H1 (cell line): ENCODE measurements around the gene LPCAT1. TPM values are rescaled to one million over a fixed set of nuclear protein-coding genes. Genes with fewer than 3 reads are reported as not detected.

Experiments used
- CTCF ChIA-PET: fragments of 300-600 bp; sonication (Branson Sonifier 250); formaldehyde crosslinking; loops from one replicate; lab custom pipeline; 2021; ENCODE audit not compliant: partially characterized antibody; lab: Charles Lee
- POLR2A ChIA-PET: fragments of 300-600 bp; sonication (Branson Sonifier 250); formaldehyde crosslinking; loops from one replicate; lab custom pipeline; 2021; ENCODE audit warnings: inconsistent platforms; ENCODE audit not compliant: partially characterized antibody; lab: Charles Lee
- DNase-seq, 2 experiments: peaks; one replicate each; pipeline versions ENCODE4 v3.0.0 to v3.0.0-alpha.2; 2010 to 2022; ENCODE audit warnings: low spot score in 2 of 2, low read depth in 1 of 2, mixed read lengths in 1 of 2
- FAIRE-seq: peaks from 2 replicates; lab custom pipeline; 2011; peaks lifted over from hg19 to GRCh38; lab: Jason Lieb, UNC
- H2AFZ ChIP-seq: 2 replicates; pipeline ENCODE4 v1.8.1; 2012; ENCODE audit warnings: low read length, inconsistent platforms
- H2AK5ac ChIP-seq: 2 replicates; pipeline ENCODE4 v1.6.1; 2013; ENCODE audit warnings: low read depth, low read length
- H2BK120ac ChIP-seq: replicated peaks from 2 replicates; pipeline ENCODE3; 2013; ENCODE audit warnings: low read depth, low read length, inconsistent platforms
- H2BK12ac ChIP-seq: 2 replicates; pipeline ENCODE4 v1.6.1; 2013; ENCODE audit warnings: low read depth, low read length
- H2BK15ac ChIP-seq: 2 replicates; pipeline ENCODE4 v1.6.1; 2013; ENCODE audit warnings: low read length
- H2BK20ac ChIP-seq: 2 replicates; pipeline ENCODE4 v1.6.1; 2013; ENCODE audit warnings: low read length
- H2BK5ac ChIP-seq: 2 replicates; pipeline ENCODE4 v1.6.1; 2013; ENCODE audit warnings: low read depth, low read length
- H3K14ac ChIP-seq: 2 replicates; pipeline ENCODE4 v1.6.1; 2013; ENCODE audit warnings: inconsistent platforms; ENCODE audit not compliant: insufficient read length
- H3K18ac ChIP-seq: 2 replicates; pipeline ENCODE4 v1.6.1; 2013; ENCODE audit warnings: low read length; ENCODE audit errors: extremely low read depth
- H3K23ac ChIP-seq: 2 replicates; pipeline ENCODE4 v1.6.1; 2013; ENCODE audit warnings: inconsistent platforms; ENCODE audit not compliant: insufficient read length
- H3K23me2 ChIP-seq: 2 replicates; pipeline ENCODE4 v1.6.1; 2013; ENCODE audit warnings: low read depth, low read length
- H3K27ac ChIP-seq: 2 replicates; pipeline ENCODE4 v1.6.1; 2011; ENCODE audit warnings: low read depth, low read length, inconsistent platforms
- H3K27me3 ChIP-seq, 4 experiments: replicated peaks in 1 of 4; 1 replicate in 1 of 4; 2 replicates in 3 of 4; pipeline versions ENCODE4 v1.6.1 to v1.8.1; 2011 to 2013; ENCODE audit warnings: low read length in 3 of 4, mild to moderate bottlenecking in 3 of 4, inconsistent platforms in 2 of 4, mixed read lengths in 2 of 4, moderate library complexity in 1 of 4; ENCODE audit not compliant: control insufficient read depth in 3 of 4, insufficient read depth in 3 of 4; ENCODE audit errors: extremely low read depth in 1 of 4
- H3K36me3 ChIP-seq, 4 experiments: 2 replicates each; pipeline versions ENCODE4 v1.6.1 to v1.8.1; 2011 to 2013; ENCODE audit warnings: mild to moderate bottlenecking in 4 of 4, low read length in 3 of 4, moderate library complexity in 2 of 4, control low read depth in 1 of 4, inconsistent platforms in 1 of 4; ENCODE audit not compliant: insufficient read depth in 4 of 4, control insufficient read depth in 2 of 4
- H3K4ac ChIP-seq: replicated peaks from 2 replicates; pipeline ENCODE3; 2013; ENCODE audit warnings: low read length, low read depth, mixed read lengths, inconsistent platforms; ENCODE audit not compliant: insufficient read length
- H3K4me1 ChIP-seq, 4 experiments: replicated peaks in 1 of 4; 1 replicate in 1 of 4; 2 replicates in 3 of 4; pipeline versions ENCODE4 v1.6.1 to v1.8.1; 2011 to 2013; ENCODE audit warnings: low read length in 3 of 4, inconsistent platforms in 2 of 4, mixed read lengths in 1 of 4; ENCODE audit not compliant: insufficient read depth in 4 of 4, control insufficient read depth in 3 of 4
- H3K4me2 ChIP-seq, 2 experiments: 2 replicates each; pipeline versions ENCODE4 v1.6.1 to v1.8.1; 2011 to 2013; ENCODE audit warnings: low read depth in 2 of 2, low read length in 2 of 2, control low read depth in 1 of 2, inconsistent platforms in 1 of 2, mild to moderate bottlenecking in 1 of 2; ENCODE audit not compliant: insufficient read depth in 1 of 2
- H3K4me3 ChIP-seq, 4 experiments: fragments of 200-600, 300-600 bp in 1 of 4; sonication (generic), shearing (Covaris generic), sonication (Bioruptor Twin) in 1 of 4; 2 replicates each; pipeline versions ENCODE4 v1.5.1 to v1.8.1; 2011 to 2016; ENCODE audit warnings: low read length in 4 of 4, low read depth in 3 of 4, control low read depth in 2 of 4, inconsistent platforms in 2 of 4, mild to moderate bottlenecking in 2 of 4, mixed read lengths in 1 of 4, moderate library complexity in 1 of 4; ENCODE audit not compliant: insufficient read depth in 2 of 4; ENCODE audit errors: extremely low read depth in 1 of 4
- H3K56ac ChIP-seq: replicated peaks from 2 replicates; pipeline ENCODE3; 2013; ENCODE audit warnings: low read depth, mild to moderate bottlenecking, mixed read lengths, low read length, inconsistent platforms; ENCODE audit not compliant: insufficient read length
- H3K79me1 ChIP-seq: 2 replicates; pipeline ENCODE4 v1.6.1; 2013; ENCODE audit warnings: low read depth, low read length, control low read depth
- H3K79me2 ChIP-seq, 2 experiments: 2 replicates each; pipeline versions ENCODE4 v1.6.1 to v1.8.1; 2012 to 2013; ENCODE audit warnings: low read length in 2 of 2, mild to moderate bottlenecking in 2 of 2, inconsistent platforms in 1 of 2; ENCODE audit not compliant: insufficient read depth in 2 of 2, control insufficient read depth in 1 of 2
- H3K9ac ChIP-seq, 4 experiments: replicated peaks in 1 of 4; 1 replicate in 1 of 4; 2 replicates in 3 of 4; pipeline versions ENCODE4 v1.6.1 to v1.8.1; 2011 to 2013; ENCODE audit warnings: low read depth in 3 of 4, low read length in 3 of 4, control low read depth in 2 of 4, mild to moderate bottlenecking in 2 of 4, moderate library complexity in 2 of 4, inconsistent platforms in 1 of 4; ENCODE audit errors: extremely low read depth in 1 of 4
- H3K9me3 ChIP-seq, 2 experiments: 2 replicates each; pipeline versions ENCODE4 v1.6.1 to v1.8.1; 2012 to 2013; ENCODE audit warnings: mild to moderate bottlenecking in 2 of 2, moderate library complexity in 2 of 2, control low read depth in 1 of 2, inconsistent platforms in 1 of 2, low read depth in 1 of 2, low read length in 1 of 2, mixed read lengths in 1 of 2; ENCODE audit not compliant: insufficient read depth in 2 of 2
- H4K20me1 ChIP-seq, 2 experiments: replicated peaks in 1 of 2; 2 replicates each; pipeline versions ENCODE3 to v1.8.1; 2011 to 2013; ENCODE audit warnings: inconsistent platforms in 2 of 2, low read length in 2 of 2, mild to moderate bottlenecking in 1 of 2; ENCODE audit not compliant: insufficient read depth in 2 of 2, control insufficient read depth in 1 of 2
- H4K5ac ChIP-seq: 2 replicates; pipeline ENCODE4 v1.6.1; 2013; ENCODE audit warnings: low read length, low read depth, mixed read lengths, inconsistent platforms; ENCODE audit not compliant: insufficient read length
- H4K8ac ChIP-seq: 2 replicates; pipeline ENCODE4 v1.8.0; 2013; ENCODE audit warnings: mild to moderate bottlenecking, moderate library complexity, low read length, inconsistent platforms; ENCODE audit not compliant: insufficient read depth; ENCODE audit errors: extremely low read depth
- H4K91ac ChIP-seq: replicated peaks from 2 replicates; pipeline ENCODE3; 2013; ENCODE audit warnings: low read length, mixed read lengths, inconsistent platforms; ENCODE audit not compliant: insufficient read length
- GABPA ChIP-seq: IDR thresholded peaks from 2 replicates; pipeline ENCODE4 v1.6.1; 2011; ENCODE audit warnings: mild to moderate bottlenecking, low read length, moderate library complexity, borderline replicate concordance; ENCODE audit not compliant: insufficient read depth
- WGBS, 2 experiments: shearing (Covaris generic) in 1 of 2; methylation state at CpG; one replicate each; pipeline versions ENCODE4 v1.1.6 to v1.1.7; 2013 to 2015; ENCODE audit warnings: low lambda C conversion rate in 2 of 2, mixed read lengths in 2 of 2, inconsistent platforms in 1 of 2, low coverage in 1 of 2, missing lambda C conversion rate in 1 of 2; ENCODE audit not compliant: insufficient replicate concordance in 2 of 2, insufficient coverage in 1 of 2, insufficient read length in 1 of 2; ENCODE audit errors: extremely low coverage in 1 of 2, missing lambda C conversion rate in 1 of 2; 5-methylcytosine and 5-hydroxymethylcytosine counted together
- polyA plus RNA-seq, 7 experiments: library from polyadenylated mRNA; depleted of rRNA in 3 of 7; stranded (reverse) in 5 of 7; unstranded in 2 of 7; fragments of >200 nt in 5 of 7; fragments of 200-250 nt in 2 of 7; gene quantifications; 1 replicate in 5 of 7; 2 replicates in 1 of 7; 4 replicates in 1 of 7; pipeline versions ENCODE4 v1.2.1 to v1.2.3, GENCODE V29; 2011 to 2013; ENCODE audit warnings: missing spikeins in 2 of 7, mixed read lengths in 2 of 7
- total RNA-seq: library from RNA; stranded (reverse); fragmentation: NEBNext Ultra II Directional; extraction: Animal tissue kit (Norgen Biotek cat#: 25700); gene quantifications from 2 replicates; pipeline ENCODE4 v1.2.1, GENCODE V29; 2021
- TF ChIP-seq, protein P1 (sequence below): IDR thresholded peaks from 2 replicates; pipeline ENCODE4 v1.6.1; 2012; ENCODE audit warnings: inconsistent platforms

LPCAT1 gene
- total and polyA plus RNA-seq, 2 of the 8 experiments (the other 6 are each of a cell fraction or from before 2014, with no cell fraction given) = 107 to 260 TPM

DNA sequence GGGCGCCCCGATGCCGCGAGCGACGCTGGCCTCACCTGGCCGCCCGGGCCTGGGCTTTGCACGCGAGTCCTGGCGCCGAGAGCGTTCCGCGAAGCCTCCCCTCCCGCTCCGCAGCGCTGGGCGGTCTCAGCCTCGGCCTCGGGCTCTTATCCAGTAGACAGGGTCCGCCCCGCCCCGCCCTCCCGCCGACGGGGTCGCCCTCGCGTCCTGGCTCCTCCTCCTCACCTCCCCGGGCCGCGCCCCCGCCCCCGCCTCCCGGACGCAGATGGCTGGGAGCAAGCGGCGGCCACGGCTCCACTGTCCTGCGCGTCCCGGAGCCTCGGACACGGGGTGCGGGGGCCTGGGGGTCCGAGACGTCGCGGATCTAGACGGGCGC, 78.5 kb downstream of the LPCAT1 start, which contains the start of gene SLC6A3:
Gene SLC6A3, minus strand, starts transcription at position 128 of the 376 bp plus-strand sequence. CDS start 2,243 bp downstream, outside the sequence.
- Histone ChIP-seq H3K4me2 (peak within 1 kb of the TSS; percentile 71 to 95), H3K56ac (no peak within 1 kb of the TSS), H4K20me1 (peaks cover 2 to 7% of the 10 kb centered on the region in 2 experiments), H2AFZ (peak within 1 kb of the TSS; percentile 73; the same call in 1 of the 2 replicates), H3K9ac (no peak within 1 kb of the TSS), H3K23me2 (peaks cover 14% of the 10 kb centered on the region; the same call in 1 of the 2 replicates), H2BK15ac (peak within 1 kb of the TSS; percentile 88; the same call in 1 of the 2 replicates), H3K4me1 (peaks cover 0 to 6% (median 0%) of the 10 kb centered on the region in 4 experiments; a peak in 3 of 7 replicates), H4K5ac (no peak within 1 kb of the TSS), H3K23ac (no peak within 1 kb of the TSS), H3K14ac (no peak within 1 kb of the TSS), H3K79me1 (no peaks in the 10 kb centered on the region), H4K8ac (peak within 1 kb of the TSS; percentile 63), H2AK5ac (no peak within 1 kb of the TSS), H3K4ac (no peak within 1 kb of the TSS), H3K27me3 (peaks cover 30 to 73% (median 62%) of the 10 kb centered on the region in 4 experiments), H3K27ac (no peak within 1 kb of the TSS), H4K91ac (no peak within 1 kb of the TSS), H3K4me3 (peak within 1 kb of the TSS; percentile 36 to 71 (median 41)), H2BK20ac (no peak within 1 kb of the TSS), H3K36me3 (no peaks in the 10 kb centered on the region), H2BK120ac (no peak within 1 kb of the TSS), H2BK5ac (no peak within 1 kb of the TSS), H3K9me3 (no peaks in the 10 kb centered on the region), H2BK12ac (no peak within 1 kb of the TSS), H3K18ac (no peak within 1 kb of the TSS; the same call in 1 of the 2 replicates), H3K79me2 (no peaks in the 10 kb centered on the region)
- CTCF ChIA-PET = no interaction called here
- POLR2A ChIA-PET = interaction anchor here (1.0 kb wide), 1 partner anchor 13 kb away, joined by 3 read pairs; no protein-coding TSS in a partner anchor
- WGBS, 2 experiments = 3% methylated on average over 12 of the region's 52 CpGs; no CpG with 5 or more reads in 1 of the 2 experiments
- FAIRE-seq (no peak), DNase-seq (peak in 1 of 2 experiments; percentile 84)
- TF ChIP-seq, protein P1, sequence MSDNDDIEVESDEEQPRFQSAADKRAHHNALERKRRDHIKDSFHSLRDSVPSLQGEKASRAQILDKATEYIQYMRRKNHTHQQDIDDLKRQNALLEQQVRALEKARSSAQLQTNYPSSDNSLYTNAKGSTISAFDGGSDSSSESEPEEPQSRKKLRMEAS = 0 out of 2 replicates have a peak, but pooled peaks have one; percentile 19
- no peak for TF ChIP-seq GABPA
